ENCODE results near the gene DBX1.
"Not testable (repeated sequence)": the region's sequence is repeated elsewhere in the genome, so short reads cannot be mapped to it uniquely, and the experiment has no call there.

The DBX1 gene

GRCh38 chr11:20161230-20161918, 1.1 kb upstream of the DBX1 start:
- DNase-seq, result no peak

GRCh38 chr11:20159466-20160381, 551 bp downstream of the DBX1 start:
- no peak for DNase-seq

- DNase-seq, result no peak
Measured at GRCh38 chr11:20158597-20159257, 1.5 kb downstream of the DBX1 start.

- DNase-seq, result no peak
Measured at GRCh38 chr11:20157728-20158127, 2.5 kb downstream of the DBX1 start.

GRCh38 chr11:20156876-20157613, 3.2 kb downstream of the DBX1 start:
- peak in 2 of 5 experiments; percentile 31 to 62 for DNase-seq

- peak in 4 of 5 experiments; percentile 14 to 56 (median 44) for DNase-seq
Measured at GRCh38 chr11:20156280-20156875, 3.9 kb downstream of the DBX1 start.

GRCh38 chr11:20155683-20156279, 4.5 kb downstream of the DBX1 start:
- no peak for DNase-seq

- no peak for DNase-seq
Measured at GRCh38 chr11:20154381-20154780, 5.9 kb downstream of the DBX1 start.

GRCh38 chr11:20138707-20139106, 21.6 kb downstream of the DBX1 start:
- DNase-seq, result no peak

GRCh38 chr11:20137637-20138036, 22.6 kb downstream of the DBX1 start:
- DNase-seq, result no peak

- no peak for DNase-seq
Measured at GRCh38 chr11:20134991-20135736, 25.1 kb downstream of the DBX1 start.

GRCh38 chr11:20132667-20133039, 27.6 kb downstream of the DBX1 start:
- DNase-seq, result no peak

- peak in 2 of 5 experiments; percentile 14 to 38 for DNase-seq
Measured at GRCh38 chr11:20131788-20132666, 28.2 kb downstream of the DBX1 start.

- no peak for DNase-seq
Measured at GRCh38 chr11:20129665-20130064, 30.6 kb downstream of the DBX1 start.

- DNase-seq, result not testable (repeated sequence)
Measured at GRCh38 chr11:20128528-20128825, 31.8 kb downstream of the DBX1 start.

- peak; percentile 24 to 65 (median 60) for DNase-seq
Measured at GRCh38 chr11:20127671-20128527, 32.4 kb downstream of the DBX1 start.

- no peak for DNase-seq
Measured at GRCh38 chr11:20126724-20127123, 33.6 kb downstream of the DBX1 start.

- no peak for DNase-seq
Measured at GRCh38 chr11:20125927-20126326, 34.3 kb downstream of the DBX1 start.

GRCh38 chr11:20122131-20122530, 38.1 kb downstream of the DBX1 start:
- DNase-seq, result no peak
